Measurements from ENCODE around the gene KCNE2. TPM values are rescaled to one million over a fixed set of nuclear protein-coding genes. Genes with fewer than 3 reads are reported as not detected.
"Not testable (repeated sequence)": the region's sequence is repeated elsewhere in the genome, so short reads cannot be mapped to it uniquely, and the experiment has no call there.

The KCNE2 gene
- polyA plus RNA-seq, 5 donors, result 0.73 to 1.2 (median 0.81) TPM

- not testable (repeated sequence) for DNase-seq
Observed at GRCh38 chr21:34406676-34407075, 42.9 kb downstream of the KCNE2 start.

- DNase-seq, result not testable (repeated sequence)
Observed at GRCh38 chr21:34407294-34407693, 43.5 kb downstream of the KCNE2 start.

- DNase-seq, result not testable (repeated sequence)
Observed at GRCh38 chr21:34417448-34418077, 53.8 kb downstream of the KCNE2 start.

Other genes with a start within 250 kb of the KCNE2 start
- gene SMIM11, start 11.5 kb downstream of the KCNE2 start, polyA plus RNA-seq (ENCODE audit: insufficient read depth in 1 of 5, insufficient read length in 5 of 5, low replicate concordance in 1 of 5), result 10 to 100 TPM in 1 of 5 donors, 1 to 10 TPM in 4; 2.4 to 14.3 (median 9.2) TPM
- 1 to 10 TPM in 1 of 5 donors, under 1 TPM in 4; 0.25 to 1.0 (median 0.55) TPM for gene SMIM34, start 59.9 kb downstream of the KCNE2 start, polyA plus RNA-seq (ENCODE audit: insufficient read depth in 1 of 5, insufficient read length in 5 of 5, low replicate concordance in 1 of 5)
- 1 to 10 TPM in 4 of 5 donors, under 1 TPM in 1; 0.43 to 2.6 (median 2.2) TPM for gene KCNE1, start 148.2 kb downstream of the KCNE2 start, polyA plus RNA-seq (ENCODE audit: insufficient read depth in 1 of 5, insufficient read length in 5 of 5, low replicate concordance in 1 of 5)